Activated naive CD8-positive, alpha-beta T cell treated with anti-CD3 and anti-CD28 coated beads, Interleukin-2, amount 50 U/mL, for 16 hours (primary cell): ENCODE data around the gene RASAL2.
"Not testable (repeated sequence)": the region's sequence is repeated elsewhere in the genome, so short reads cannot be mapped to it uniquely, and the experiment has no call there.

Source experiments
- DNase-seq: peaks from one replicate; pipeline ENCODE4 v3.0.0-alpha.2; 2020; ENCODE audit warnings: low read depth, low spot score

The RASAL2 gene

DNA sequence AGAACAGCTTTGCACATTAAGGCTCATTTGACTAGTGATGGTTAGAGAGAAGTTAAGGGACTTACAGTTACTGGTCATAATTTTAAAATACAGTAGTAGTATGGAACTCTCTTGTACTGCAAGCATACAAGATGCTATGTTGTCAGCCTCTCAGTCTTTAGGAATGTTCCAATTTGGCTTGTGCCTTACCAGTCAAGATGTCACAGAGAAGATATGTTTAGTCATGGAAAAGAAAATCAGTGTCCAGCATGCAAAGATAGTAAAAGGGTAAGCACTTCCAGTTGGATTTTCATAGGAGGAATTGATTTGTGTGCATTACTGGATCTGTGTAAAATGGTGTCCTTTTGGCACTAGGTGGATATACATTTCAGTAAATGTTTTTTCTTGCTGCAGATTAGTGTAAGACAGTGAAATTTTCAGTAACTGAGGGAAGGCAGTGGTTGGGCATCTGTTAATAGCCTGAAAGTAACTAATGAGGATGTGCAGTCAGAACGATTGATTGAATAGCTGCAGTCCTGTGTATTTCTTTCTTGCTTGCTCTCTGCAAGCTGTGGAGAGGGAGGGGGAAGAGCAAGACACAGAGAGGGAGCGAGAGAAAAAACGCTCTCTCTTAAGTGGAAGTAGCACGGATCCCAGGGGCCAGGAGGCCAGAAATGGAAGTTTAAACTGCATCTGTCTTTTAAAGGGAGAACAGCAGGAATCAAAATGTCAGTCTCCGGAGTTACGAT is 294.7 kb downstream of the RASAL2 start:
- no peak for DNase-seq

DNA sequence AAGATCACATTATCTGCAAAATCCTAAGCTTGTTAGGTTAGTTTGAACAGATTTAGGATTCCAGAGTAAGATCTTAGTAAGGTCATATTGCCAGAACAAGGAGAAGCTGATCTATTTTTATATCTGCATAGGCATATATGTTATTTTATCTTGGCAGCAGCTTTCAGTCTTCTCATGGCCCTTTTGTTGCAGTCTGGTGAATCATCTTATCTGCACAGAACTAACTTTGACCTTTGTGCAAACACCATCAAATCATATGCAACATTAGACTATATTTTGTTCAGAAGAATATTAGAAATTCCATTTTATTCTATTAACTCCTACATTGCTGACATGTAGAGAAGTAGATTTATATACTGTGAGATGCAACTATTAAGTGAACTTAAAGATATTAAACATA is 295.5 kb downstream of the RASAL2 start:
- no peak for DNase-seq

DNA sequence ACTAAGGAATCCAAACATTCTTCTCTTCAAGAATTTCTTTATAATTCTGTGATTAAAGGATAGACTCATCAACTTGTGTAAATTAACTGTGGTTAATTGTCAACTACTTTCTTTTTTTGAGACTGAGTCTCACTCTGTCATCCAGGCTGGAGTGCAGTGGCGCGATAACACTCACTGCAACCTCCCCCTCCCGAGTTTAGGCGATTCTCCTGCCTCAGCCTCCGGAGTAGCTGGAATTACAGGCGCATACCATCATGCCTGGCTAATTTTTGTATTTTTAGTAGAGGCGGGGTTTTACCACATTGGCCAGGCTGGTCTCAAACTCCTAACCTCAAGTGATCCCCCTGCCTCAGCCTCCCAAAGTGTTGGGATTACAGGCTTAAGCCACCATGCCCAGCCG is 296.4 kb downstream of the RASAL2 start:
- DNase-seq, result not testable (repeated sequence)

GRCh38 chr1:178393370-178393769 is 299.5 kb downstream of the RASAL2 start:
- DNase-seq, result no peak

- DNase-seq, result no peak
Observed at GRCh38 chr1:178396789-178397188, 302.9 kb downstream of the RASAL2 start.

DNA sequence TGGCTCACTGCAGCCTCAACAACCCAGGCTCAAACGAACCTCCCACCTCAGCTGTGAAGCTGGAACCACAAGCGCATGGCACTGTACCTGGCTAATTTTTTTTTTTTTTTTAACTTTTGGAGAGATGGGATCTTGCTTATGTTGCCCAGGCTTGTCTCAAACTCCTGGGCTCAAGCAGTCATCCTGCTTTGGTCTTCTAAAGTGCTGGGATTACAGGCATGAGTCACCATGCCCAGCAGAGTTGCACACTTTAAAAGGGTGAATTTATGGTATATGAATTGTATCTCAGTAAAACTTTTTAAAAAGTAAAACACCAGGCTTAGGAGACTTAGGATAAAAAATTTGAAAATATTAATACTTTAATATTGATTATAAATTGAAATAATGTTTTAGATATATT is 303.8 kb downstream of the RASAL2 start:
- DNase-seq, result no peak

DNA sequence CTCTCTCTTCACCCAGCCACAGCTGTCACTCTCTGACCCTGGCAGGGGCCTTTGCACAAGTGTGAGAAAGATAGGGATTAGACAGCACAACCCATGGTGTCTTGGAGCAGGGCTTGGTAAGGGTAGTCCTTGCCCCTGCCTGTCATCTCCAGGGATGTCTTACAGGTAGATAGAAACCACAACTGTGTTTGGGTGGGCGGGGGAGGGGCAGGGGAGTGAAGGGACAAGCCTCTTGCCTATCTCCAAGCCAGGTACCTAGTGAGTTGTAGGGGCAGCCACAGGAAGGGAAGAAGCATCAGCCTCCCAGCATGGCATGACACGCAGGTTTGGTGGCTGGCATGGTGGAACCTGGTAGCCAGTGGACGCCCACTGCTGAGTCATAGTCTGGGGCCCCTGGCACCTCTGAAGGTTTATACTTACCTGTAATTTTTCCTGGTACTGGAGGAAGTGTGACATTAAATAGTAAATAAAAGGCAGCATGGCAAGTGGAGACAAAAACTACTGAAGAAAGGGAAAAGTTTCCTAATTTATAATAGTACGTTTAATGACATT is 305.3 kb downstream of the RASAL2 start:
- no peak for DNase-seq

DNA sequence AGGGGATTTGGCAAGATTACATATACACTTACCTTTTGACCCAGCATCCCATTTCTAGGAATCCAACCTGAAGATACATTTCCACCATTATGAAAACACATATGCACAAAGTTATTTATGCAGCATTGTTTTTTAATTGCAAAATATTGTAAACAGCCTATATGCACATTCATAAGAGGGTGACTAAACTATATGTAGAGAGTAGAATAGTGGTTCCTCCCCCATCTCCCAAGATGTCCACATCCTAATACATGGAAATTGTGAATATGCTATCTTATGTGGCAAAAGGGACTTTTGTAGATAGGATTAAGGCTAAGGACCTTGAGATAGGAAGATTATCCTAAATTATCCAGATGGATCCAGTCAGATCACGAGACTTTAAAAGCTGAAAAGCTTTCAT is 311.2 kb downstream of the RASAL2 start:
- DNase-seq, result no peak

DNA sequence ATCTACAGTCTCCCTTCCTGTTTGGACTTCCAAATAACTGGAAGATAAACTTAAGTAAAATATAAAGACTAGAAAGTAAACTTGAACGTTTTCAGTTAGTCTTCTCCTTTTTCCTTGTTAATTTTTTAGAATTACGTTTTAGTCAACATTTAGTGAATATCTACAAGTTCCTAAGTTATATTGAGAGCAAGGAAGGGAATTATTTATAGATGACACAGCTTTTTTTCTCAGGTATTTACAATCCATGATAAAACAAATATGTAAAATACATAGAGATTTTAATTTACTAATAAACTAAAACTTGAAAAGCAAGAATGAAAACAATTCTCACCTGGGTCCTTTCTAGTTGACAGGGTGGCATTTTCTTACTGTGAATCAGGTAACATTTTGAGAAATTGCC is 313.3 kb downstream of the RASAL2 start:
- DNase-seq, result no peak

GRCh38 chr1:178407655-178408054 is 313.8 kb downstream of the RASAL2 start:
- DNase-seq, result no peak

DNA sequence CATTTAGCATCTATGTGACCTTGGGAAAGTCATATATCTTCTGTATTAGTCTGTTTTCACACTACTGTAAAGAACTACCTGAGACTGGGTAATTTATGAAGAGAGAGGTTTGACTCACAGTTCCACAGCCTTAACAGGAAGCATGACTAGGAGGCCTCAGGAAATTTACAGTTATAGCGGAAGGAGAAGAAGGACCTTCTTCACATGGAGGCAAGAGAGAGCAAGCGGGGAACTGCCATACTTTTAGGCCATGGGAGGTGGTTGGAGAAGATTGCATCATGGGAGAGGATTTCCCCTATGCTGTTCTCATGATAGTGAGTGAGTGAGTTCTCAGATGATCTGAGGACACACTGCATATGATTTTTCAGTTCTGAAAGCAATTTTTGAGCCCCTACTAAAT is 315.0 kb downstream of the RASAL2 start:
- DNase-seq, result no peak

DNA sequence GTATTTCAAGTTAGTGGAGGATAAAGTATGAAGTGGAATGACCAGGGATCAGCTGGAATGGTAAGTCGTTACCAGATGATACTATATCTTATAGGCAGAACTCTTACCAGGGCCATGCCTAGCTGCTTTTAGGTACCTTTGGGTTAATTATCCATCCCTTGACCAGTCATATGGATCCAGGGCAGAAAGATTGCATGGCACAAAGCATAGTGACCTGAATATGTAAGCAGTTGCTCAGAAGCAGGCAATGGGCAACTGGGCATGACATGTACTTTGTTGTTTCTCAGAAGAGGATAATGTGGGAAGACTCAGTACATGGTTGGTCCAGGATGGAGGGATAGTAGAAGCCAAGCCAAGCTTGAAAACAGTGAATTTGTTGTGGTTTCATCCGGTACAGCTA is 315.6 kb downstream of the RASAL2 start:
- DNase-seq, result no peak

DNA sequence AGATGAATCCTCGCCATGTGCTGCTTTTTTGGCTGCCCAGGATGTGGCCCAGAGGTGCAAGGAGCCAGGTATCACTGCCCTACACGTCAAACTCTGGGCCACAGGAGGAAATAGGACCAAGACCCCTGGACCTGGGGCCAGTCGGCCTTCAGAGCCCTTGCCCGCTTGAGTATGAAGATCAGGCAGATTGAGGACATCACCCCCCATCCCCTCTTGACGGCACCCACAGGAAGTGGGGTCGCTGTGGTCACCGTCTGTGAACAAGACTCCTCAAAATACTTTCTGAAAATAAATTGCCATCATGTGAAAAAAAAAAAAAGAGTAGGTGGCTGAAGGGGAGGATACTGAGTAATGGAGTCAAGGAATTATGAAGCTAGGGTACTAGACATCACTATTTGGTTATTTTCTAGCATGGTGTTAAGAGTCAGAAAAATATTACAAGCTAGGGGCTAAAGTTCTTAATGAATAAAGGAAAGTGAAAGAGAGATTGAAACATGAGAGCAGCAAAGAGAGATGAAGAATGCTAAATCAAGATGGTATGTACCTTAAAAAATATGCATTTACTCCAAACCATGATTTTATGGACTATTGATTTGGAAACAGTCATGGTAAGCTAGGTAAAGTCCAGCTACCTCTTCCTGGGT is 318.0 kb downstream of the RASAL2 start:
- DNase-seq, result no peak

DNA sequence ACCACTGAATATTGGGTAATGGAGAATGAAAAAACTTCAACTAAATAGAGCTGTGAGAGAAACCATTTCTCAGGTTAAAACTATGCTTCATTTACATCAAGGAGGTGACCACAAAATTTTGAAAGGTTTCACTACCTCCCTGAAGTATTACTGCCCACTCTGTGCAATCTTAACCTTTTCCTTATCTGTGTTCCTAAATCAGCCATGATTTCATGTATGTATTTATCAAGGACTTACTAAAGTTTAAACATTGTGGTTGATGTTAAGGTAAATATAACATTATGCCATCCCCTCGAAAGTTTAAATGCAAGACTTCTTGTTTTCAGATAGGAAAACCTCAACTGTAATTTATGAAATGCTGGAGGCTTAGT is 318.5 kb downstream of the RASAL2 start:
- DNase-seq, result no peak

DNA sequence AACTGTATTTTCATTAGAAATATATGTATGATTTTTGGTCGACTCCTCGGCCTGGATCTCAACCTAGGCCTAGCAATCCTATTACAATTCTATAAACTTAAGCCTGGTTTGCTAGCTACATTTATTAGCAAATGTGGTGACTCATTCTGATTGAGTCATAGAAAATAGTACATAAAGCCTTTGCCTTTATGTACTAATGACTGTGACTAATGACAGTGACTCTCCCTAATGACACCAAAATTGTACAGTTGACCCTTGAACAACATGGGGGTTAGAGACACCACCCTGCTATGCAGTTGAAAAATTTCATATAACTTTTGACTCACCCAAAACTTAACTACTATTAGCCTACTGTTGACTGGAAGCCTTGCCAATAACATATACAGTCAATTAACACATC is 324.0 kb downstream of the RASAL2 start:
- no peak for DNase-seq

DNA sequence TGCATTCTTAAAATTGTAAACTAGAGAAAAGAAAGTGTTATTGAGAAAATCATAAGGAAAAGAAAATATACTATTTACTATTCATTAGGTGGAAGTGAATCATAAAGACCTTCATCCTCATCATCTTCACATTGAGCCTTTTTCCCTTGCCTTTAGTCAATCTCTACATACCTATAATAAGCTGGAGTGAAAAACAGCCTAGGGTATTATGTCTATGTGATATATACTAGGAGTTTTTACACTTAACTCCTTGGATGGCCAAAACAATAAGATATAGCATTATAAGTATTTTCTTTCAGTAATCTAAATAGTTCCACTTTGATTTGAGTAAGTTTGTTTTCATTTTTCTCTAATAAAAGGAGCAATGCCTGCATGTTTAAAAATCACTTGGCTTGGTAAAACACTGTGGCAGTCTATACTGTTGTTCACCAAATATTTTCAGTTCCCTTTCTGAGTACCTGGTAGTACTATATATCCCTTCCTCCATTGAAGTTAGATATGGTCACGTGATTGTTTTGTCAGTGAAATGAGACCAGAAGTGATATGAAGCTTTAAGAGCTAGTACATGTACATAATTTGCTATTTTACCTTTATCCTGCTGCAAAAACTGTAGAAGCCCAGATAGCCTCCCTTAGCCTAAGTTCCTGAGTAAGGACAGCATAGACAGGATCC is 324.5 kb downstream of the RASAL2 start:
- no peak for DNase-seq

DNA sequence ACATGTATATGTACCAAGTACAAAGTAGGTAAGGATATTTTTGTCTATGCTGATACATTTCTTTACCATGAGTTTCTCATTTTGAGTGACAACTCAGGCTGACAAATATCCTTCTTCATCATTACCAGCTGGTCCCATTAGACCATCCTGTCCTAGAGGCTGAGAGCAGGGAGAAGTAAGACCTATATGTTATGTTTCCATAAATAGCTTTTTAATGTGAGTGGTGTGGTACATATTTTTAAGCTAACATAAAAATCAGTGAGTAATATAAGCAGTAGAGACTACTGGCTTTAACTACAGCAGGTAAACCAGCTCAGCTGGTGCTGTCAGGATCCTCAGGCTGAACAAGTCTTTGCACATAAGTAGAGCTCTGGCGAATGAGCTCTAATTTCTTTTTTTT is 340.5 kb downstream of the RASAL2 start:
- no peak for DNase-seq

- no peak for DNase-seq
Observed at GRCh38 chr1:178434899-178435435, 341.1 kb downstream of the RASAL2 start.

DNA sequence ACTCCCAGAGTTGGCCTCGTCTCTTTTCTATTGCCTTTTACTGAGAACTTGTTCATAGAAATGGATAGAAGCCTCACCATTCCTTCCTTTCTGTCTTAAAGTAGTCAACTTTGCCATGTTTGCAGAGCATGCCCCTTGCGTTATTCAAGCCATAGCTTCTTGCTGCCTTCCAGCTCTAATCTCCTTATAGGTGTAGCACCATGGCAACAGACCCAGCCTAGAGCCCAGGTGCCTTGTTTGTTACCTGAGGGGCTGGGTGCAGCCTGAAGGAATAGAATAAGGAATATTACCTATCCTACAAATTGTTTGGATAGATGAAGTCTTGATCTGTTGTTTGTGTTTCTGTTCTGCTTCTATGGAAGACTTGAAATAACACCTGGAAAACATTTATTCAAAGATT is 343.0 kb downstream of the RASAL2 start:
- DNase-seq, result no peak

DNA sequence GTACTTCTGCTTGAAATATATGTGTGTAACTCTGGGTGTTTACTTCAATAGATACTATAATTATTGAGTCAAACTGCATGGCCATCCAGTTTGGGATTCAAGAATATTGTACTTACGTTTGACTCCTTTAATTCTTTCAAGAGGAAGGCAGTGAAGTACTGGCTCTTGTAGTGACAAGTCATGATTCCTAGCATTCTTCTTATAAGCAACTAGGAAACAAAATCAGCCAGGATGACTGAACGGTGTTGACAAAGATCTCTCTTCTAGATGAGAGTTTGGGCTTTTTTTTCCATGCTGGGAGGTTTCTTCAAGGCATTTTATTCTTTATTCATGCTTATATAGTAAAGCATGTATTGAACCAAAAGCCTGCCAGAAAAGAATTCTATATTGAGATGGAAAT is 344.5 kb downstream of the RASAL2 start:
- DNase-seq, result no peak

- no peak for DNase-seq
Observed at GRCh38 chr1:178442925-178443324, 349.0 kb downstream of the RASAL2 start.

DNA sequence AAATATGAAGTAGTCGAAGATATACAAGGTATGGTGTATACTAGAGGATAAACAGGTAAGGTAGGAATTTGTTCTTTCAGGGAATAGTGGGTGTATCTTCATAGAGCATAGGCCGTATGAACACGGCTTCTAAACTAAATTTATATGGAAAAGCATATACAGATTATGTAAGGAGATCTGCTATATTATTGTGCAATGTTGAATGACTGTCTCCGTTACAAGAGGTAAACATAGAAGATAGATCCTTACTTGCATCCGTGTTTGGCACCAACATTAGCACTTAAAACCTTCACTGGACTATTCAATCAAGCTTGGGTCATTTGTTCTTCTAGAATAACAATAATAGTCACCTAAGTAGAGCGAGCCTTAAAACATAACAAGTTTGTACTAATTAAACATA is 357.0 kb downstream of the RASAL2 start:
- no peak for DNase-seq

GRCh38 chr1:178451529-178451928 is 357.6 kb downstream of the RASAL2 start:
- no peak for DNase-seq
